Fibroblast of pulmonary artery (primary cell): ENCODE data around the gene SPRR4.
A peak's percentile ranks its signal among the peaks of the same experiment; 100 is the strongest.

Experiments used
- DNase-seq: peaks from one replicate; pipeline ENCODE4 v3.0.0-alpha.2; 2010; ENCODE audit warnings: low read depth
- H3K4me3 ChIP-seq: replicated peaks from 2 replicates; pipeline ENCODE4 v1.5.1; 2011; ENCODE audit warnings: low read depth, mild to moderate bottlenecking, control low read depth, low read length, moderate library complexity
- CTCF ChIP-seq: IDR thresholded peaks from 2 replicates; pipeline ENCODE4 v1.5.1; 2011; ENCODE audit warnings: mild to moderate bottlenecking, control low read depth, low read length, inconsistent platforms; ENCODE audit errors: missing control alignments

Gene SPRR4

GRCh38 chr1:152970495-152970894 lies at the start of gene SPRR4:
TSS of gene SPRR4 (plus strand) at chr1:152970648. CDS start at chr1:152971891, 1,243 bp downstream.
- DNase-seq = no peak
- no peak for TF ChIP-seq CTCF
- H3K4me3 ChIP-seq = no peak within 1 kb of the TSS

GRCh38 chr1:152924191-152924590 lies 46.3 kb upstream of the SPRR4 start:
- H3K4me3 ChIP-seq = no peak overlapping the region
- no peak for DNase-seq
- no peak for TF ChIP-seq CTCF

- no peak for DNase-seq
- TF ChIP-seq CTCF = peak; percentile 4
- H3K4me3 ChIP-seq = no peak overlapping the region
These were observed 44.4 kb upstream of the SPRR4 start for GRCh38 chr1:152926091-152926490.

- DNase-seq = no peak
- no peak for TF ChIP-seq CTCF
- H3K4me3 ChIP-seq = no peak overlapping the region
These were observed 41.8 kb upstream of the SPRR4 start for GRCh38 chr1:152928671-152929070.

- no peak for DNase-seq
- H3K4me3 ChIP-seq = no peak overlapping the region
- TF ChIP-seq CTCF = no peak
These were observed 38.2 kb upstream of the SPRR4 start for GRCh38 chr1:152932170-152932811.

- DNase-seq = no peak
- H3K4me3 ChIP-seq = no peak overlapping the region
- no peak for TF ChIP-seq CTCF
These were observed 37.3 kb upstream of the SPRR4 start for GRCh38 chr1:152933196-152933595.

GRCh38 chr1:152940614-152941013 lies 29.8 kb upstream of the SPRR4 start:
- no peak overlapping the region for H3K4me3 ChIP-seq
- TF ChIP-seq CTCF = no peak
- DNase-seq = no peak
